NCI-H2227 treated with DMSO at 0.1 percent for 48 hours (cell line): Measurements from ENCODE around the gene LTN1.
"Not testable (repeated sequence)": the region's sequence is repeated elsewhere in the genome, so short reads cannot be mapped to it uniquely, and the experiment has no call there.

Source experiments
- DNase-seq: peaks from one replicate; lab custom pipeline; 2025; lab: John Stamatoyannopoulos, UW

LTN1 gene

GRCh38 chr21:28992526-28993292, at the start of gene LTN1:
LTN1 (minus strand) TSS chr21:28992877; CDS start chr21:28992805, 72 bp downstream.
- DNase-seq: peak; percentile 99

- no peak for DNase-seq
Observed at GRCh38 chr21:29034678-29035077, 42.0 kb upstream of the LTN1 start.

- no peak for DNase-seq
Observed at GRCh38 chr21:29033871-29034270, 41.2 kb upstream of the LTN1 start.

GRCh38 chr21:29033301-29033700, 40.6 kb upstream of the LTN1 start:
- DNase-seq: no peak

GRCh38 chr21:29030909-29031308, 38.2 kb upstream of the LTN1 start:
- DNase-seq: no peak

- DNase-seq: no peak
Observed at GRCh38 chr21:29029524-29029923, 36.8 kb upstream of the LTN1 start.

- DNase-seq: no peak
Observed at GRCh38 chr21:29025328-29025713, 32.6 kb upstream of the LTN1 start.

GRCh38 chr21:29024474-29025327, 32.0 kb upstream of the LTN1 start, which contains the start of gene USP16:
USP16 (plus strand) TSS chr21:29024668; CDS start chr21:29027914, 3,246 bp downstream.
- DNase-seq: peak; percentile 99

- no peak for DNase-seq
Observed at GRCh38 chr21:29022166-29022565, 29.5 kb upstream of the LTN1 start.

- DNase-seq: no peak
Observed at GRCh38 chr21:29018540-29018939, 25.9 kb upstream of the LTN1 start.

GRCh38 chr21:29017639-29018237, 25.1 kb upstream of the LTN1 start:
- no peak for DNase-seq

- not testable (repeated sequence) for DNase-seq
Observed at GRCh38 chr21:29011236-29011635, 18.6 kb upstream of the LTN1 start.

GRCh38 chr21:29008367-29008766, 15.7 kb upstream of the LTN1 start:
- no peak for DNase-seq

GRCh38 chr21:29007810-29008209, 15.1 kb upstream of the LTN1 start:
- no peak for DNase-seq

- DNase-seq: no peak
Observed at GRCh38 chr21:29007135-29007534, 14.5 kb upstream of the LTN1 start.

GRCh38 chr21:29005696-29006095, 13.0 kb upstream of the LTN1 start:
- no peak for DNase-seq

GRCh38 chr21:29002442-29003144, 9.9 kb upstream of the LTN1 start:
- peak; percentile 94 for DNase-seq

- DNase-seq: no peak
Observed at GRCh38 chr21:28993293-28993629, 584 bp upstream of the LTN1 start.

GRCh38 chr21:28991861-28992525, 684 bp downstream of the LTN1 start:
- no peak for DNase-seq

- DNase-seq: not testable (repeated sequence)
Observed at GRCh38 chr21:28988146-28988545, 4.5 kb downstream of the LTN1 start.

GRCh38 chr21:28986677-28987076, 6.0 kb downstream of the LTN1 start:
- no peak for DNase-seq

- DNase-seq: no peak
Observed at GRCh38 chr21:28982637-28983036, 10.0 kb downstream of the LTN1 start.
